Natural killer cell (primary cell): ENCODE measurements around the gene ERAL1. TPM values are rescaled to one million over a fixed set of nuclear protein-coding genes. Genes with fewer than 3 reads are reported as not detected.

Experiments used
- ATAC-seq, 3 donors: fragments of 150-1000 bp in 2 of 3; fragments of 200-7000 bp in 1 of 3; cut with Tn5 transposase; 1 replicate in 1 of 3; 2 replicates in 2 of 3; pipeline ENCODE4 v1.10.0; 2021; ENCODE audit warnings: mild to moderate bottlenecking in 2 of 3, moderate library complexity in 2 of 3
- DNase-seq, 2 donors: peaks; one replicate each; pipeline versions ENCODE4 v3.0.0 to v3.0.0-alpha.2; 2013 to 2021; ENCODE audit warnings: mixed read lengths in 1 of 2
- H3K27ac ChIP-seq: one replicate; pipeline ENCODE4 v1.5.1; 2013; ENCODE audit warnings: mild to moderate bottlenecking, low read length
- H3K27me3 ChIP-seq: one replicate; pipeline ENCODE4 v1.6.1; 2013; ENCODE audit warnings: low read length; ENCODE audit not compliant: control insufficient read depth, insufficient read depth
- H3K36me3 ChIP-seq: one replicate; pipeline ENCODE4 v1.6.1; 2013; ENCODE audit warnings: low read length; ENCODE audit not compliant: control insufficient read depth, insufficient read depth
- H3K4me1 ChIP-seq: one replicate; pipeline ENCODE4 v1.6.1; 2013; ENCODE audit warnings: low read length; ENCODE audit not compliant: control insufficient read depth, insufficient read depth
- H3K4me3 ChIP-seq: one replicate; pipeline ENCODE4 v1.5.1; 2013; ENCODE audit warnings: low read length
- H3K9me3 ChIP-seq: one replicate; pipeline ENCODE4 v1.6.1; 2013; ENCODE audit warnings: low read length; ENCODE audit not compliant: control insufficient read depth, insufficient read depth
- H3K27ac Mint-ChIP-seq, 2 donors: one replicate each; pipeline ENCODE4 v1.8.0; 2022; ENCODE audit warnings: mild to moderate bottlenecking in 2 of 2, mixed read lengths in 2 of 2, moderate library complexity in 1 of 2
- H3K27me3 Mint-ChIP-seq, 2 donors: one replicate each; pipeline ENCODE4 v1.8.0; 2022; ENCODE audit warnings: low read depth in 2 of 2, mixed read lengths in 2 of 2
- H3K36me3 Mint-ChIP-seq: one replicate; pipeline ENCODE4 v1.8.0; 2022; ENCODE audit warnings: mixed read lengths
- H3K4me1 Mint-ChIP-seq, 2 donors: one replicate each; pipeline ENCODE4 v1.8.0; 2022; ENCODE audit warnings: mixed read lengths in 2 of 2
- H3K4me3 Mint-ChIP-seq: one replicate; pipeline ENCODE4 v1.8.0; 2022; ENCODE audit warnings: mild to moderate bottlenecking, moderate library complexity, mixed read lengths
- H3K9me3 Mint-ChIP-seq, 2 donors: one replicate each; pipeline ENCODE4 v1.8.0; 2022; ENCODE audit warnings: mixed read lengths in 2 of 2
- WGBS: methylation state at CpG from one replicate; pipeline ENCODE4 v1.1.7; 2013; ENCODE audit warnings: missing lambda C conversion rate; ENCODE audit not compliant: insufficient coverage; 5-methylcytosine and 5-hydroxymethylcytosine counted together
- intact Hi-C: fragments of 100-400 bp; cut with micrococcal nuclease; formaldehyde crosslinking; loops from one replicate; pipeline ENCODE4 v1.14.2; 2022
- total RNA-seq, 4 donors: library from RNA; stranded (reverse); fragments of 120-200 nt in 1 of 4; gene quantifications; one replicate each; pipeline versions ENCODE4 v1.2.3 to v1.2.4, GENCODE V29; 2013 to 2022
- TF ChIP-seq, protein P1 (sequence below): fragments of 200-600 bp; IDR thresholded peaks from one replicate; pipeline ENCODE4 v1.8.0; 2022; ENCODE audit warnings: antibody characterized with exemption

The ERAL1 gene
- total RNA-seq = 10 to 100 TPM; 20.9 to 35.2 (median 27.3) TPM
- 12.8 TPM for total RNA-seq (2013)

DNA sequence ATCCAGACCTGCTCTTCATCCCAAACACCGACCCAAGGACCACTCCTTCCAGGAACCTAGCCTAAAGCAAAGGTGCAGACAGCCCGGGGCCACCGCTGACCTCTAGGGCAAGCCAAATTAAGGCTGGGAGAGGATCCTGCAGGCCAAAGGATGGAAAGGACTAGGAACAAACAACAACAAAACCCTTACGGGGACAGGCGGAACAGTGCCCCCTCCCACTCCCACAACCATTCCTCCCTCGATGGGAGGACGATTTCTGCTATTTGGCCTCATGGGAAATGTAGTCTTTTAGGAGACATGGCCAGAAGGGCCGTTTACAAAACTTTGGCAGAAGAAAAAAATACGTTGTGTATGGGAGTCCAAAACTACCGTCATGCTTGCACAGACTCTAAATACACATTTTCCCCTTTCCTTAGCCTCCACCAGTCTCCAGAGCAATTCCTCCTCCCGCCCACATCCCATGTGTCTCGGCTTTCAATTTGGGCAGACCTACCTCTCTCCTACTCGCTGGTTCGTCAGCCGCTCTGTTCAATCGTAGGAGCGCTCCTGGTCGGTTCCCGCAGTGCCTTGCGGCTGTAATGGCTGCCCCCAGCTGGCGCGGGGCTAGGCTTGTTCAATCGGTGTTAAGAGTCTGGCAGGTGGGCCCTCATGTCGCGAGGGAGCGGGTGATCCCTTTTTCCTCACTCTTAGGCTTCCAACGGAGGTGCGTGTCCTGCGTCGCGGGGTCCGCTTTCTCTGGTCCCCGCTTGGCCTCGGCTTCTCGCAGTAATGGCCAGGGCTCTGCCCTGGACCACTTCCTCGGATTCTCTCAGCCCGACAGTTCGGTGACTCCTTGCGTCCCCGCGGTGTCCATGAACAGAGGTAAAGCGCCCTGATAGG lies at the start of gene ERAL1:
ERAL1 (plus strand) TSS at position 560 of the 879 bp plus-strand sequence; CDS start at position 579, 19 bp downstream.
- H3K36me3 ChIP-seq = peaks cover 18% of the 10 kb centered on the region
- H3K4me3 Mint-ChIP-seq = peak within 1 kb of the TSS; percentile 98
- H3K9me3 Mint-ChIP-seq = no peaks in the 10 kb centered on the region
- peak within 1 kb of the TSS; percentile 85 to 92 for H3K27ac Mint-ChIP-seq
- 1% methylated on average over 37 of the region's 42 CpGs for WGBS
- H3K4me1 ChIP-seq = peaks cover 13% of the 10 kb centered on the region
- H3K4me1 Mint-ChIP-seq = peaks cover 14% of the 10 kb centered on the region in 2 donors
- ATAC-seq = peak; percentile 99
- H3K4me3 ChIP-seq = peak within 1 kb of the TSS; percentile 90
- H3K27ac ChIP-seq = peak within 1 kb of the TSS; percentile 66
- H3K36me3 Mint-ChIP-seq = no peaks in the 10 kb centered on the region
- H3K27me3 ChIP-seq = no peaks in the 10 kb centered on the region
- intact Hi-C loops = loop anchor here (1.0 kb wide), 1 partner anchor 12 kb away; the partner anchor contains the start of gene FAM222B
- TF ChIP-seq, protein P1, sequence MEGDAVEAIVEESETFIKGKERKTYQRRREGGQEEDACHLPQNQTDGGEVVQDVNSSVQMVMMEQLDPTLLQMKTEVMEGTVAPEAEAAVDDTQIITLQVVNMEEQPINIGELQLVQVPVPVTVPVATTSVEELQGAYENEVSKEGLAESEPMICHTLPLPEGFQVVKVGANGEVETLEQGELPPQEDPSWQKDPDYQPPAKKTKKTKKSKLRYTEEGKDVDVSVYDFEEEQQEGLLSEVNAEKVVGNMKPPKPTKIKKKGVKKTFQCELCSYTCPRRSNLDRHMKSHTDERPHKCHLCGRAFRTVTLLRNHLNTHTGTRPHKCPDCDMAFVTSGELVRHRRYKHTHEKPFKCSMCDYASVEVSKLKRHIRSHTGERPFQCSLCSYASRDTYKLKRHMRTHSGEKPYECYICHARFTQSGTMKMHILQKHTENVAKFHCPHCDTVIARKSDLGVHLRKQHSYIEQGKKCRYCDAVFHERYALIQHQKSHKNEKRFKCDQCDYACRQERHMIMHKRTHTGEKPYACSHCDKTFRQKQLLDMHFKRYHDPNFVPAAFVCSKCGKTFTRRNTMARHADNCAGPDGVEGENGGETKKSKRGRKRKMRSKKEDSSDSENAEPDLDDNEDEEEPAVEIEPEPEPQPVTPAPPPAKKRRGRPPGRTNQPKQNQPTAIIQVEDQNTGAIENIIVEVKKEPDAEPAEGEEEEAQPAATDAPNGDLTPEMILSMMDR = no peak
- peak; percentile 78 to 90 for DNase-seq
- no peaks in the 10 kb centered on the region for H3K27me3 Mint-ChIP-seq
- no peaks in the 10 kb centered on the region for H3K9me3 ChIP-seq

DNA sequence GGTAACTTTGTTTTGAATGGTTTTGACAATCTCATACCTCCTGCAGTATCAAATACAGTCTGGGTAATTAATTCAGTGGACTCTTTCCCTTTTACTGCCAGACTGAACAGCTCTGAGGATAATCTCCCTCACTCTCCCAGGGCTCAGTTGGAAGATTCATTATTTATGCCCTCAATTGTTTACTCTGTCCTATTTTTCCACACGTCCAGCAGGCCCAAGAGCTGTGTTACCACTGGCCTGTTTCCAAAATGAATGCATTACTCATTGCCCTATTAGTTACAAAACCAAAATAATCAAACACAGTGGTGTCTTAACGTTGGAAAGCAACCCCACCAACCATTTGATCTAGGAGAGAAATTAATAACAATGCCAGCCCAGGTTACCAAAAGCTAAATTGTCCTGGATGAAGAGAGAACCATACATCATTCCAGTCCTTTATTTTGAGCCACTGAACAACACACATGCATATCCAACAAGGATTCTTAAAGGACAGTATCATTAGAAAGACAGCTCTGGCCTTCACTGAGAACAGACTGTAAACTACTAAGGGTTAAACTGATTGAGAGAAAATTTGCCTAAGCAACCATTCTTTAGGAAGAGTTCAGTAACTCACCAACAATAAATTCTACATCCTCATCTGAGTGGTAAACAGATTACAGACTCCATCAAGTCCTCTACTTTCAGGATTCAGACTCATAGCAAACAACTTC lies 46.7 kb upstream of the ERAL1 start:
- no peak for ATAC-seq
- H3K4me1 ChIP-seq = no peaks in the 10 kb centered on the region

DNA sequence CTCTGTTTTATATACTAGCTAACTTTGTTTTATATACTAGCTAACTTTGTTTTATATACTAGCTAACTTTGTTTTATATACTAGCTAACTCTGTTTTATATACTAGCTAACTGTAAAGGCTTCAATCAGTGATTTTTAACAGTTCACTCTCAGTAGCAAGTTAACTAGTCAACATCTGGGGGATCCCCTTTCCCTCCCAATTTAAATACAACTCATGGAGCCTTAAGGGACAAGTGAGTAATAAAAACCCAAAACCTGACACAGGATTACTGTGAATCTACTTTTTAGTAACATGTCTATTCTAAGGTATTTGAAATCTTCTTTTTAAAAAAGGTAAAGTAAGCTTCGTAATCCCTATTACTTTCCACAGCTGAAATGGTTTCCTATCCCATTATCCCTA lies 44.4 kb upstream of the ERAL1 start:
- Mint-ChIP-seq H3K4me3 (peak overlapping the region; percentile 50), H3K9me3 (no peaks in the 10 kb centered on the region), H3K4me1 (peaks cover 14 to 31% of the 10 kb centered on the region in 2 donors), H3K27ac (peak overlapping the region in 1 of 2 donors; percentile 86), H3K36me3 (no peaks in the 10 kb centered on the region), H3K27me3 (no peaks in the 10 kb centered on the region)
- TF ChIP-seq, protein P1 = no peak
- no peak for ATAC-seq
- H3K27me3 ChIP-seq = no peaks in the 10 kb centered on the region
- WGBS = no CpG with 5 or more reads among the region's 1 CpG
- H3K9me3 ChIP-seq = no peaks in the 10 kb centered on the region
- no peak overlapping the region for H3K27ac ChIP-seq
- H3K4me1 ChIP-seq = no peaks in the 10 kb centered on the region
- no peak for DNase-seq
- H3K36me3 ChIP-seq = peaks cover 4% of the 10 kb centered on the region
- no peak overlapping the region for H3K4me3 ChIP-seq
- intact Hi-C loops = loop anchor here (10.0 kb wide), 1 partner anchor 46 kb away; no protein-coding TSS in a partner anchor

More for the DNA sequence above, 46.7 kb upstream of the ERAL1 start:
- Histone ChIP-seq H3K27me3 (no peaks in the 10 kb centered on the region), H3K4me3 (no peak overlapping the region), H3K9me3 (no peaks in the 10 kb centered on the region), H3K27ac (no peak overlapping the region), H3K36me3 (peaks cover 7% of the 10 kb centered on the region)
- H3K4me1 Mint-ChIP-seq = peaks cover 14 to 34% of the 10 kb centered on the region in 2 donors
- H3K36me3 Mint-ChIP-seq = no peaks in the 10 kb centered on the region
- H3K9me3 Mint-ChIP-seq = no peaks in the 10 kb centered on the region
- DNase-seq = no peak
- intact Hi-C loops = no loop called here
- H3K27me3 Mint-ChIP-seq = no peaks in the 10 kb centered on the region
- H3K4me3 Mint-ChIP-seq = no peak overlapping the region
- peak overlapping the region; percentile 50 to 52 for H3K27ac Mint-ChIP-seq
- TF ChIP-seq, protein P1 = no peak
- 56% methylated on average over 2 of the region's 2 CpGs for WGBS
